IMR-90 (cell line): ENCODE data around the gene CLEC10A. TPM values are rescaled to one million over a fixed set of nuclear protein-coding genes. Genes with fewer than 3 reads are reported as not detected.

ENCODE experiments used
- ATAC-seq: fragments of 200-7000 bp; cut with Tn5 transposase; 2 replicates; pipeline ENCODE4 v1.9.1; 2020; ENCODE audit warnings: low read depth, mild to moderate bottlenecking, moderate library complexity
- BruUV-seq: library from RNA; stranded (reverse); fragments of 400-500 nt; replicated peaks from 2 replicates; lab custom pipeline; 2021; lab: Mats Ljungman, UMichigan
- CTCF ChIA-PET: fragments of 300-600 bp; formaldehyde crosslinking; extraction: SDS; loops from one replicate; lab custom pipeline; 2021; ENCODE audit warnings: antibody characterized with exemption; lab: Yijun Ruan, JAX
- POLR2A ChIA-PET: fragments of 300-600 bp; sonication (Branson Sonifier 250); formaldehyde crosslinking; loops from one replicate; lab custom pipeline; 2022; ENCODE audit warnings: antibody characterized with exemption; ENCODE audit not compliant: unreplicated experiment; lab: Charles Lee
- DNase-seq: peaks from one replicate; pipeline ENCODE4 v3.0.0; 2013
- H2AFZ ChIP-seq: replicated peaks from 2 replicates; pipeline ENCODE3; 2013; ENCODE audit warnings: low read length, mild to moderate bottlenecking; ENCODE audit not compliant: poor library complexity
- H2AK5ac ChIP-seq: 2 replicates; pipeline ENCODE4 v1.6.1; 2013; ENCODE audit warnings: low read depth, low read length, inconsistent platforms
- H2AK9ac ChIP-seq: replicated peaks from 2 replicates; pipeline ENCODE3; 2013; ENCODE audit warnings: mild to moderate bottlenecking, low read depth, low read length, moderate library complexity; ENCODE audit not compliant: poor library complexity
- H2BK120ac ChIP-seq: 2 replicates; pipeline ENCODE4 v1.6.1; 2013; ENCODE audit warnings: low read depth, low read length, inconsistent platforms
- H2BK15ac ChIP-seq: 3 replicates; pipeline ENCODE4 v1.6.1; 2013; ENCODE audit warnings: low read depth, low read length, inconsistent platforms
- H2BK20ac ChIP-seq: 2 replicates; pipeline ENCODE4 v1.6.1; 2013; ENCODE audit warnings: low read depth, mild to moderate bottlenecking, inconsistent platforms, low read length, moderate library complexity
- H2BK5ac ChIP-seq: 2 replicates; pipeline ENCODE4 v1.6.1; 2013; ENCODE audit warnings: mild to moderate bottlenecking, low read depth, low read length, inconsistent platforms; ENCODE audit not compliant: poor library complexity, severe bottlenecking
- H3K14ac ChIP-seq: replicated peaks from 2 replicates; pipeline ENCODE4 v1.6.1; 2013; ENCODE audit warnings: low read depth, low read length, inconsistent platforms
- H3K18ac ChIP-seq: 2 replicates; pipeline ENCODE4 v1.6.1; 2013; ENCODE audit warnings: low read depth, low read length, control low read depth
- H3K23ac ChIP-seq: 2 replicates; pipeline ENCODE4 v1.6.1; 2013; ENCODE audit warnings: low read depth, low read length, inconsistent platforms
- H3K27ac ChIP-seq: 2 replicates; pipeline ENCODE4 v1.5.1; 2013; ENCODE audit warnings: mild to moderate bottlenecking, control low read depth, low read length; ENCODE audit not compliant: insufficient read depth
- H3K27me3 ChIP-seq: 2 replicates; pipeline ENCODE4 v1.6.1; 2013; ENCODE audit warnings: low read length; ENCODE audit not compliant: control insufficient read depth, insufficient read depth
- H3K36me3 ChIP-seq: 2 replicates; pipeline ENCODE4 v1.6.1; 2013; ENCODE audit warnings: low read length, mixed read lengths; ENCODE audit not compliant: control insufficient read depth, insufficient read depth
- H3K4ac ChIP-seq: 2 replicates; pipeline ENCODE4 v1.6.1; 2013; ENCODE audit warnings: low read depth, low read length, inconsistent platforms
- H3K4me1 ChIP-seq: 2 replicates; pipeline ENCODE4 v1.6.1; 2013; ENCODE audit warnings: low read length, mixed read lengths; ENCODE audit not compliant: control insufficient read depth, insufficient read depth
- H3K4me2 ChIP-seq: 2 replicates; pipeline ENCODE4 v1.6.1; 2013; ENCODE audit warnings: low read depth, mild to moderate bottlenecking, control low read depth, low read length, moderate library complexity
- H3K4me3 ChIP-seq: 2 replicates; pipeline ENCODE4 v1.5.1; 2013; ENCODE audit warnings: low read depth, mild to moderate bottlenecking, control low read depth, low read length, moderate library complexity; ENCODE audit not compliant: insufficient read depth
- H3K56ac ChIP-seq: 2 replicates; pipeline ENCODE4 v1.6.1; 2013; ENCODE audit warnings: low read length, inconsistent platforms; ENCODE audit not compliant: insufficient read depth; ENCODE audit errors: extremely low read depth
- H3K79me1 ChIP-seq, 2 experiments: 2 replicates each; pipeline ENCODE4 v1.6.1; 2013; ENCODE audit warnings: low read length in 2 of 2, inconsistent platforms in 1 of 2, low read depth in 1 of 2
- H3K9ac ChIP-seq: 2 replicates; pipeline ENCODE4 v1.6.1; 2013; ENCODE audit warnings: low read depth, low read length, control low read depth
- H3K9me1 ChIP-seq: 2 replicates; pipeline ENCODE4 v1.6.1; 2013; ENCODE audit warnings: low read length, inconsistent platforms; ENCODE audit not compliant: insufficient read depth
- H3K9me3 ChIP-seq: 2 replicates; pipeline ENCODE4 v1.6.1; 2013; ENCODE audit warnings: low read length; ENCODE audit not compliant: control insufficient read depth, insufficient read depth
- H4K20me1 ChIP-seq: 2 replicates; pipeline ENCODE4 v1.6.1; 2013; ENCODE audit warnings: low read length, inconsistent platforms; ENCODE audit not compliant: insufficient read depth
- H4K5ac ChIP-seq: 2 replicates; pipeline ENCODE4 v1.6.1; 2013; ENCODE audit warnings: mild to moderate bottlenecking, low read depth, low read length, control low read depth
- H4K8ac ChIP-seq, 2 experiments: 2 replicates each; pipeline ENCODE4 v1.6.1; 2013; ENCODE audit warnings: low read depth in 2 of 2, low read length in 2 of 2, control low read depth in 1 of 2, inconsistent platforms in 1 of 2
- H4K91ac ChIP-seq: 2 replicates; pipeline ENCODE4 v1.6.1; 2013; ENCODE audit warnings: low read depth, low read length, inconsistent platforms; ENCODE audit not compliant: insufficient read depth
- BHLHE40 ChIP-seq: fragments of 150-350 bp; IDR thresholded peaks from 2 replicates; pipeline ENCODE4 v1.6.1; 2016; ENCODE audit warnings: mild to moderate bottlenecking, low read depth, low read length
- CEBPB ChIP-seq: IDR thresholded peaks from 2 replicates; pipeline ENCODE4 v1.6.1; 2012; ENCODE audit warnings: low read depth, low read length, improper control_type of control experiment
- CTCF ChIP-seq: conservative IDR thresholded peaks from 2 replicates; pipeline ENCODE4 v1.5.1; 2012; ENCODE audit warnings: mild to moderate bottlenecking, low read depth, low read length, improper control_type of control experiment
- ELK1 ChIP-seq: fragments of 150-350 bp; IDR thresholded peaks from 2 replicates; pipeline ENCODE4 v1.6.1; 2016; ENCODE audit warnings: low read depth, mild to moderate bottlenecking, low read length, moderate library complexity, borderline replicate concordance
- FOS ChIP-seq: fragments of 150-350 bp; IDR thresholded peaks from 2 replicates; pipeline ENCODE4 v1.6.1; 2016; ENCODE audit warnings: low read depth, low read length
- MXI1 ChIP-seq: IDR thresholded peaks from 2 replicates; pipeline ENCODE4 v1.6.1; 2012; ENCODE audit warnings: low read depth, mild to moderate bottlenecking, low read length, moderate library complexity, borderline replicate concordance
- NFE2L2 ChIP-seq: fragments of 150-350 bp; IDR thresholded peaks from 2 replicates; pipeline ENCODE4 v1.6.1; 2016; ENCODE audit warnings: low read depth, mild to moderate bottlenecking, low read length
- RAD21 ChIP-seq: IDR thresholded peaks from 2 replicates; pipeline ENCODE4 v1.6.1; 2012; ENCODE audit warnings: low read length, improper control_type of control experiment
- RFX5 ChIP-seq: IDR thresholded peaks from 2 replicates; pipeline ENCODE4 v1.8.0; 2012; ENCODE audit warnings: low read depth, mild to moderate bottlenecking, low read length, moderate library complexity
- USF2 ChIP-seq: fragments of 150-350 bp; IDR thresholded peaks from 2 replicates; pipeline ENCODE4 v1.6.1; 2017; ENCODE audit warnings: mild to moderate bottlenecking, antibody characterized with exemption, low read length, low read depth
- WGBS, 2 experiments: methylation state at CpG; one replicate each; pipeline versions ENCODE4 v1.1.5 to v1.1.7; 2013; ENCODE audit warnings: missing lambda C conversion rate in 2 of 2; ENCODE audit not compliant: insufficient read length in 1 of 2; ENCODE audit errors: extremely low coverage in 2 of 2; 5-methylcytosine and 5-hydroxymethylcytosine counted together
- dilution Hi-C: fragments of 300-500 bp; cut with HindIII; formaldehyde crosslinking; loops from one replicate; pipeline ENCODE4 v1.14.3; 2018; ENCODE audit warnings: low sequenced_read_pairs; ENCODE audit not compliant: unreplicated experiment
- in situ Hi-C: fragments of 300-500 bp; cut with MboI; formaldehyde crosslinking; loops from 3 replicates; pipeline ENCODE4 v1.14.3; 2019; ENCODE audit warnings: low sequenced_read_pairs, inconsistent platforms, mixed read lengths
- intact Hi-C: fragments of 100-400 bp; cut with micrococcal nuclease; formaldehyde crosslinking; loops from 2 replicates; pipeline ENCODE4 v1.10.0; 2022
- polyA plus RNA-seq, 3 experiments: library from polyadenylated mRNA; depleted of rRNA; stranded (reverse); fragments of >200 nt; gene quantifications; 2 replicates each; pipeline ENCODE4 v1.2.3, GENCODE V29; 2012; ENCODE audit warnings: low replicate concordance in 1 of 3
- total RNA-seq: library from RNA; depleted of rRNA; stranded (reverse); fragments of >200 nt; gene quantifications from 2 replicates; pipeline ENCODE4 v1.2.3, GENCODE V29; 2012

Gene CLEC10A
- total and polyA plus RNA-seq, 2 of the 4 experiments (the other 2 are of a cell fraction), result not detected

GRCh38 chr17:7128160-7128559 is 48.1 kb upstream of the CLEC10A start:
- no peak overlapping the region for H2BK120ac ChIP-seq
- H3K4me3 ChIP-seq, result no peak overlapping the region
- no peak overlapping the region for H2AK5ac ChIP-seq
- H3K79me1 ChIP-seq, result no peaks in the 10 kb centered on the region
- no peak overlapping the region for H3K56ac ChIP-seq
- intact Hi-C loops (no loop called here), dilution Hi-C loops (no loop called here), in situ Hi-C loops (loop anchor here (25.0 kb wide), 1 partner anchor 216 kb away; no protein-coding TSS in a partner anchor)
- no peaks in the 10 kb centered on the region; the same call in 1 of the 2 replicates for H4K20me1 ChIP-seq
- no peak overlapping the region for H3K18ac ChIP-seq
- 20% methylated on average over 1 of the region's 5 CpGs; no CpG with 5 or more reads in 1 of the 2 experiments for WGBS, 2 experiments
- H2BK20ac ChIP-seq, result no peak overlapping the region
- H3K4me2 ChIP-seq, result no peak overlapping the region
- ATAC-seq (no peak), DNase-seq (no peak)
- no peak overlapping the region for H3K9ac ChIP-seq
- H3K4me1 ChIP-seq, result no peaks in the 10 kb centered on the region
- H3K27ac ChIP-seq, result no peak overlapping the region
- H3K9me1 ChIP-seq, result no peaks in the 10 kb centered on the region
- TF ChIP-seq NFE2L2, result no peak
- TF ChIP-seq USF2, result no peak
- TF ChIP-seq CTCF, result no peak
- TF ChIP-seq CEBPB, result no peak
- no peak for TF ChIP-seq RAD21
- no peak for TF ChIP-seq FOS
- TF ChIP-seq BHLHE40, result no peak
- no peak for TF ChIP-seq ELK1
- no peak for TF ChIP-seq RFX5
- no peak for TF ChIP-seq MXI1
- no peak overlapping the region for H2AK9ac ChIP-seq
- no peak overlapping the region for H3K4ac ChIP-seq
- H3K14ac ChIP-seq, result no peak overlapping the region
- BruUV-seq, result no TSS peak
- peaks cover 42% of the 10 kb centered on the region for H3K27me3 ChIP-seq
- H4K91ac ChIP-seq, result no peak overlapping the region
- no peaks in the 10 kb centered on the region for H3K9me3 ChIP-seq
- POLR2A ChIA-PET, result no interaction called here
- no peak overlapping the region for H3K23ac ChIP-seq
- no peak overlapping the region for H2BK5ac ChIP-seq
- H4K8ac ChIP-seq, result no peak overlapping the region
- no peak overlapping the region for H4K5ac ChIP-seq
- H2BK15ac ChIP-seq, result no peak overlapping the region
- H2AFZ ChIP-seq, result no peak overlapping the region
- H3K36me3 ChIP-seq, result no peaks in the 10 kb centered on the region
- CTCF ChIA-PET, result no interaction called here
